HepG2 (cell line): ENCODE measurements around the gene FBXO4.

Experiments
- ATF7 ChIP-seq, 2 experiments: fragments of 450-650 bp in 1 of 2; sonication (generic) in 1 of 2; formaldehyde crosslinking in 1 of 2; IDR thresholded peaks; 2 replicates each; pipeline versions ENCODE4 v1.4.0 to v1.6.1; 2016 to 2020; ENCODE audit warnings: antibody characterized with exemption in 1 of 2, mild to moderate bottlenecking in 1 of 2, missing genetic modification reagents in 1 of 2
- ETS1 ChIP-seq: sonication (generic); formaldehyde crosslinking; IDR thresholded peaks from 2 replicates; pipeline ENCODE4 v1.4.0; 2020; ENCODE audit warnings: missing genetic modification reagents
- ETV6 ChIP-seq: sonication (generic); formaldehyde crosslinking; conservative IDR thresholded peaks from 2 replicates; pipeline ENCODE4 v1.4.0; 2020; ENCODE audit warnings: missing genetic modification reagents
- HMG20A ChIP-seq: IDR thresholded peaks from 2 replicates; pipeline ENCODE4 v1.6.1; 2016; ENCODE audit warnings: borderline replicate concordance
- POLR2A ChIP-seq, 2 experiments: IDR thresholded peaks; 2 replicates each; pipeline ENCODE4 v1.6.1; 2011; ENCODE audit warnings: low read depth in 2 of 2, low read length in 2 of 2, mild to moderate bottlenecking in 1 of 2, moderate library complexity in 1 of 2; ENCODE audit not compliant: insufficient read depth in 1 of 2
- RFX5 ChIP-seq: IDR thresholded peaks from 2 replicates; pipeline ENCODE4 v1.6.1; 2011; ENCODE audit warnings: low read depth, low read length, improper control_type of control experiment
- U2AF2 ChIP-seq: fragments of 200-400 bp; formaldehyde crosslinking; IDR thresholded peaks from 2 replicates; pipeline ENCODE4 v1.6.1; 2017; ENCODE audit warnings: low read depth, mild to moderate bottlenecking, low read length
- ZNF143 ChIP-seq: sonication (generic); formaldehyde crosslinking; IDR thresholded peaks from 2 replicates; pipeline ENCODE4 v1.4.0; 2020; ENCODE audit warnings: missing genetic modification reagents
- ZNF207 ChIP-seq: fragments of 450-650 bp; IDR thresholded peaks from 2 replicates; pipeline ENCODE4 v1.6.1; 2016; ENCODE audit warnings: antibody characterized with exemption, borderline replicate concordance
- ZNF629 ChIP-seq: sonication (generic); formaldehyde crosslinking; conservative IDR thresholded peaks from 2 replicates; pipeline ENCODE4 v1.5.0; 2020; ENCODE audit warnings: missing genetic modification reagents
- ZNF772 ChIP-seq: sonication (generic); formaldehyde crosslinking; IDR thresholded peaks from 2 replicates; pipeline ENCODE4 v1.5.0; 2020; ENCODE audit warnings: mild to moderate bottlenecking, missing genetic modification reagents
- ZSCAN31 ChIP-seq: sonication (generic); formaldehyde crosslinking; IDR thresholded peaks from 2 replicates; pipeline ENCODE4 v1.5.0; 2020; ENCODE audit warnings: low read depth, mild to moderate bottlenecking, missing genetic modification reagents

DNA sequence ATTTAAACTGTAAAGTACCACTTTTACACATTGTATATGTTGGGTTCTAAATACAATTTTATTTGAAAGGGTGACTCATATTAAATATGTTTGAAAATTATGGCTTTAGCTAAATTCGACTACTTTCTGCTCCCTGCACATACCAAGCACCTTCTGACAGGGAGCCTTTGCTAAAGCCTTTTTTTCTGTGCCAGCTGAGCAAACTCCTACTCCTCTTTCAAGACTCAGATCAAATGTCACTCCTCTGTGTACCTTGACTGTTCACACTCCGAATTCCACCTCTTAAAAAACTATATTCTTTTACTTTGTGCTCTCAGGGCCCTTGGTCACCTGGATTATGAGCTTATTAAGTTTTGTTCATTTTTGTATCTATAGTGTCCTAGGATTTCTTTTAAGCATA lies 48.4 kb upstream of the FBXO4 start:
- TF ChIP-seq ATF7 (IDR thresholded peaks at IDR 0.05): no peak
- TF ChIP-seq ATF7 (CRISPR knock-in tag; IDR thresholded peaks at IDR 0.05): no peak
- TF ChIP-seq ZNF143 (CRISPR knock-in tag): no peak
- no peak for TF ChIP-seq POLR2A (IDR thresholded peaks at IDR 0.05; ENCODE audit: insufficient read depth in 1 of 2, low read depth in 2 of 2, low read length in 2 of 2)
- no peak for TF ChIP-seq ZNF207
- no peak for TF ChIP-seq ETV6 (CRISPR knock-in tag)
- TF ChIP-seq HMG20A: no peak
- no peak for TF ChIP-seq U2AF2
- TF ChIP-seq ZNF629 (CRISPR knock-in tag): no peak
- TF ChIP-seq ZSCAN31 (CRISPR knock-in tag): no peak
- no peak for TF ChIP-seq ZNF772 (CRISPR knock-in tag)
- no peak for TF ChIP-seq RFX5
- TF ChIP-seq ETS1 (CRISPR knock-in tag): no peak
